Activated CD8-positive, alpha-beta memory T cell treated with anti-CD3 and anti-CD28 coated beads for 24 hours (primary cell): ENCODE measurements around the gene PIR.

Experiments used
- DNase-seq: peaks from one replicate; pipeline ENCODE4 v3.0.0-alpha.2; 2020

PIR gene

GRCh38 chrX:15416133-15416993, 76.8 kb downstream of the PIR start:
- DNase-seq = no peak

- no peak for DNase-seq
Measured at GRCh38 chrX:15413101-15413500, 80.0 kb downstream of the PIR start.

DNA sequence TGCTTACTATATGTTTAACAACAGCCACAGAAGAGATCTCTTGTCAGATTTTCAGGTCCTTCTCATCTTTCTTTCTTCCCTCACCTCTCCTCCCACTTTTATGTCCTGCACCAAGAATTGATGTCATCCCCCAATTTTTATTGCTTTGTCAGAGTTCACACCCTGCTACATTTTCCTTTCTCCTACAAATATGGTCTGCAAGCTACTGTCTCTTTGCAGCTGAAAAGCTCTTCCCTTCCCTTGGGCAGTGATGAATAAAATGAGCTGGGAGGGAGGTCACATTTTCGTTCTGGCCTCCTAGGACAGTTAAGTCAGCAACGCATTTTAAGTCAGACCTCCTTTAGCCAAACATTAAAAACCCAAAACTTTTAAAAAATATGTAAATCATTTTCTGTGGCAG, 82.2 kb downstream of the PIR start:
- DNase-seq = no peak

DNA sequence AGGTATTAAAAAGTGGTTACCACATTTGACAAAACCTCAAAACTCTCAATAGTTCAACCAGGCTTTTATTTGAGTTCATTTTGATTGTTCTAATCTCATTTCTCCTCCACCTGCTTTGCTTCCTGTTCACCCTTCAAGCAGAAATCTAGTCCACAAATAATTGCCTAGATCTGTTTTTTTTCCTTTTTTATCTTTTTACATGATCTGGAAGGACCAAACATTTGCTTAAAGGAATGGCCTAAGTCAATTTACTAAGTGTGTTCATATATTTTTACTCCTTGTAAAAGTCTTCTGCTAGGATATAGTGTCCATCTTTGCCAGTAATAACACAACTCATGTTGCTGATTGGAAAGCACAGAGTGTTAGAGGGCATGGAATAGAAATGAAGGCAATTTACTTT, 82.7 kb downstream of the PIR start:
- no peak for DNase-seq

GRCh38 chrX:15405846-15406245, 87.3 kb downstream of the PIR start:
- no peak for DNase-seq

DNA sequence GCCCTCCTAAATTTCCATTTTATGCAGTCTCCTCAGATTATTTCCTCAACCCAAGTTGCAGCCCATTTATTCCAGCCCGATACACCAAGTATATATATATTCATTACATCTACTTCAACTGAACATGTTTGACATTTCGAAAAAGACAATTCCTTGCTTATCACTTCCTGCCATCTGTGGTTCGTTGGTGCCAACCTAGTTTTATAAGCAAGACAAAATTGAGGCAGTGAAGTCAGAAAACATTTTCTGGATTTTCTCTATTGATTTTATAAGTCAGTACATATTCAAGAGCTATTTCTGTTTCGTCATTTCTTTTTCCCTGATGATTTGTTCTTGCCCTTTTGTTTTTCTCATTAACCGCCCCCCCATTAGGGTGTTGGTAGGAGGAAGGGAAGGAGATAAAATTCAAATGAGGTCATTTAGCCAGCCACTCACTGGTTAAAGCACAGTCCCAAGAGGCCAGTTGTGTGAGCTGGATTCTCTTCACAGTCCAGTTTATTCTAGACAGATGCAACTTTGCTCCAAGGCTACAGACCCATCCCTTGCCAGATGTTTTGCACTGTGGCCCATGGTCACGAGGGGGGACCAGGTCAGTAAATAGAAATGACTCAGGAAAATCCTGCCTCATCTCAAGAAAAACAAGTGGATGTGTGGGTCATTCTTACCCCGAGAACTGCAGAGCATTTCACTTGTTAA, 88.6 kb downstream of the PIR start:
- DNase-seq = no peak

DNA sequence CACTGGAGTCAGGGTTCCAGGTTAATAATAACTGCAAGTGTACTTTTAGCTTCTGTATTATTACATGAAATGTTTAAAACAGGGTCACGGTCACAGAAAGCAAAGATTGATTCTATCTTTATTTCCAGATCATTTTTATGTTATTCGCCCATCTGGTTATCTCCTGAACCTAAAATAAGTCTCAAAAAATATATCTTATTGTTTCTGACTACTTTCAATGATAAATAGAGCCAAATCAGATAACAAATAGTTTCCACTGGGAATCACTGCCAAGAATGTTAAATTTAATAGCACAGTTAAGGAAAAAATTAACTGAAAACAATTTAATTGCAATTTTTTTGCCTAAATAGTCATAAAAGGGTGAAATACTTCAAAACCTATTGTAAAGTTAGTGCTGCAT, 91.8 kb downstream of the PIR start:
- DNase-seq = no peak

- DNase-seq = no peak
Measured at GRCh38 chrX:15399962-15400391, 93.2 kb downstream of the PIR start.

DNA sequence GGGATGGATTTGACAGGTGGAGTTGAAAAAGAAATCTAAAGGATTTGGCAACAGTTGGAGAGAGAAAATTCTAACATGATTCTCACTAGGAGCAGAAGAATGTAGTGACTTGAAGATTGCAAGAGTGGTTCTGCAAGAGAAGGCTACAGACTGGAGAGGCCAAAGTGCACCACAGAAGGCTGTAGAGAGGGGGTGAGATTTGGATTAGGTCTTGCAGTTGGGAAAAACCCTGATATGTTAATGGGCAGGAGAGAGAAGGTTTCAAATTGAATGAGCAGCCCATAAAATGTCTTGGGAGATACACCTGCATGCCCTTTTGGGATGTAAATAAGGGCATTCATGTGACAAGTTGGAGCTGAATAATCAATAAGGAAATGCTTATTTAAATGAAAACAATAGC, 94.3 kb downstream of the PIR start:
- DNase-seq = no peak

DNA sequence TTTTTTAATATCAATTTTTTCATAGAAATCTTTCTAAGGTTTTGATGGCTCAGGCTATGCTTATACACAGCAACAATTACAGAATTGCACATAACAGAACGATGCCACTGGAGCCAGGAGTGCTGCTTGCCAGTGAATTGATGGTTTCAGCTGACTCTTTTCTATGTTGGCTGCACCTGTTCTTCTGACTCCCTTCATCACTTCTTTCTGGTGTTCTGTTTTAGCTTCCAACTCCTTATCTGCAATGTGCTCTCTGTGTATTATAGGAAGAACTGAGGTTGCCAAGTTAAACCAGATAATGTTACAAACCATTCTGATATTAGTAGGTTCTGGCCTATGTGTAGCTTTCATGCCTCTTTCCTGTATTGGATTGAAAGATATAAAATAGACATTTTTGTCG, 97.3 kb downstream of the PIR start:
- no peak for DNase-seq

- no peak for DNase-seq
Measured at GRCh38 chrX:15391850-15392249, 101.3 kb downstream of the PIR start.

- no peak for DNase-seq
Measured at GRCh38 chrX:15384304-15384703, 108.8 kb downstream of the PIR start, which contains the start of gene VEGFD. Gene VEGFD, minus strand, starts transcription at chrX:15384413. Its CDS starts 467 bp downstream, at chrX:15383946.

- no peak for DNase-seq
Measured at GRCh38 chrX:15382813-15383212, 110.3 kb downstream of the PIR start.

DNA sequence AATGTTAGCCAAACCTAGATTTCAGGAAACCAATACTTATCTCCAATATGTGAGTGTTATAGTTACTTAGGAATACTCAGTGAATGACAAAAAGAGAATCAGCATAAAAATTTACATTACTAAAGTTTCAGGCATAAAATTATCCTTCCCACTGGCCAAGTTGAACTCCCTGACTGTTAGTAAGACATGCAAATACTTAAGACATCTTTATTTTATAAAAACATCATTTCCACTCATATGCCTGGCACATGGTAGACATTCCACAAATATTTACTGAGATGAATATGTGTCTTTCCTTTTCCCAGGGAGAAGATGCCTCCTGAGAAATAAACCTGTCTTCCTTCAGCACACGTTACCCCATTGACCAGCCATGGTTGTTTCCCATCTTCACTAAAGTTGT, 116.2 kb downstream of the PIR start:
- no peak for DNase-seq

- no peak for DNase-seq
Measured at GRCh38 chrX:15373976-15374375, 119.2 kb downstream of the PIR start.

- no peak for DNase-seq
Measured at GRCh38 chrX:15366506-15367352, 126.4 kb downstream of the PIR start.

DNA sequence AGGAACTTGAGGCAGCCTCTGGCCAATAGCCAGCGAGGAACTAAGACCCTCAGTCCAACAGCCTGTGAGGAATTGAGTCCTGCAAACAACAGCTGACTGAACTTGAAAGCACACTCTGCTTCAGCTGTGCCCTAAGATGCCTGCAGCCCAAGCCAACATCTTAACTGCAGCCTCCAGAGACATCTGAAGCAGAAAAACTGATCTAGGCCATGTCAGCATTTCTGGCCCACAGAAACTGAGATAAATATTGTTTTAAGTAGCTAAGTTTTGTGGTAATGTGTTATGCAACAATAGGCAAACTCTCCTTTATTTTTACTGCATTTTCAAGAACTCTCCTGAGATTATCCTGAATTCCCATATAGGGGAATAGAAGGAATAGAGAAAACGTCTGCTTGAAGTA, 133.4 kb downstream of the PIR start:
- no peak for DNase-seq

GRCh38 chrX:15358533-15358932, 134.6 kb downstream of the PIR start:
- no peak for DNase-seq

- no peak for DNase-seq
Measured at GRCh38 chrX:15356444-15356843, 136.7 kb downstream of the PIR start.

- no peak for DNase-seq
Measured at GRCh38 chrX:15350329-15350996, 142.7 kb downstream of the PIR start.

- no peak for DNase-seq
Measured at GRCh38 chrX:15349046-15349445, 144.1 kb downstream of the PIR start.

DNA sequence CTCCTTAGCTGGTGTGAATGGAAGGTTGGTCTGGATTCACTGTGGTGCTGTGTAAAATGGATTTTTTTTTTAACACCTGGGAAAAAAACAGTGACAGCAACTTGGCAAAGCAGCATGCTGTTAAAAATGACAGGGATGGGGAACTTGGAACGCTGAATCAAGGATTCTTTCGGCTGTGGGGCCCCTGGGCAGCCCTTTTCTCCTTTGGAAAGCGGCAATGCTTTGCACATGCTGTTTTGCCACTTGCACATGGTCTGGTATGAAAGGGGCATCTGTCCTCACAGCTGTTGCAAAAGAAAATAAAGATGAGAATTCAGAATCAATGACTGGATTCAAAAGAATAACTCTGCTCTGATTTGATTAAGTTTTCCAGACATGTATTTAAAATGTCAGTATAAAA, 147.2 kb downstream of the PIR start:
- no peak for DNase-seq

DNA sequence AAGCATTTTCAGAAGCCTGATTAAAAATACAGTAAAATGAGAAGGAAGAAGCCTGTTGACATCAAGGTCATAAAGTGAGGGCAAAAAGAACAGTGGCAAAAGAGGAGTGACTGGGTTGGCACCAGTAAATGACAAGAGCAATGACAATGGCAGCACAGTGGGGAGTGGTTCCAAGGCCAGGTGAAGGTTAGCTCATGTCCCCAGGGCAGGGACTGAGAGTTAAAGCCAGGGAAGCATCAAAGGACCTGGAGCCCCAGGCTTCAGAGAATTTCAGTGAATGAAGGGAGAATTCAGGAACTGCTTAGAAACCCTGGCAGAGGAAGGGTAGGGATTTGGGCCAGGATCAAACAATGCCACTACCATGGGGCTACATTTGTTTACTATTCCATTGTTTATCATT, 149.0 kb downstream of the PIR start:
- DNase-seq = no peak
